ENCODE results near the gene IL17C.

DNA sequence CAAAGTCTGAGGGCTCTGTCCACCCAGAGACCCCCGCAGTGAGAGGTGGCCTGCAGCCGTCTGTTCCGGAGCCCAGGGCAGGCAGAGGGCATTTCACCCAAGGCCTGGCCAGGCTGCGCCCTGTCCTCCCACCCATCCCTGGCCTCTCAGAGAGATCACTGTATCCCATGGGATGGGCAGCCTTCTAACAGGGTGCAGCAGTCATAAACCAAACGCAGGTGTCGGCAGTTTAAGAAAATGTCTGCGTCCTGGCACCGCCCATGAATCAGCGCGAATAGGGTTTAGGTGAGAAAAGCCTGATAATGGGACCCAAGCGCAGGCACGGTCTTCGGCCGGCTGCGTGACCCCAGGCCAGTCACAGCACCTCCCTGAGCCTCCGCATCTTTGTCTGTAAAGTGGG, 7.1 kb downstream of the IL17C start:
- no peak for TF ChIP-seq FOS (IDR thresholded peaks at IDR 0.05; ENCODE audit: borderline replicate concordance, insufficient read depth, low read length)
- TF ChIP-seq, protein P1, sequence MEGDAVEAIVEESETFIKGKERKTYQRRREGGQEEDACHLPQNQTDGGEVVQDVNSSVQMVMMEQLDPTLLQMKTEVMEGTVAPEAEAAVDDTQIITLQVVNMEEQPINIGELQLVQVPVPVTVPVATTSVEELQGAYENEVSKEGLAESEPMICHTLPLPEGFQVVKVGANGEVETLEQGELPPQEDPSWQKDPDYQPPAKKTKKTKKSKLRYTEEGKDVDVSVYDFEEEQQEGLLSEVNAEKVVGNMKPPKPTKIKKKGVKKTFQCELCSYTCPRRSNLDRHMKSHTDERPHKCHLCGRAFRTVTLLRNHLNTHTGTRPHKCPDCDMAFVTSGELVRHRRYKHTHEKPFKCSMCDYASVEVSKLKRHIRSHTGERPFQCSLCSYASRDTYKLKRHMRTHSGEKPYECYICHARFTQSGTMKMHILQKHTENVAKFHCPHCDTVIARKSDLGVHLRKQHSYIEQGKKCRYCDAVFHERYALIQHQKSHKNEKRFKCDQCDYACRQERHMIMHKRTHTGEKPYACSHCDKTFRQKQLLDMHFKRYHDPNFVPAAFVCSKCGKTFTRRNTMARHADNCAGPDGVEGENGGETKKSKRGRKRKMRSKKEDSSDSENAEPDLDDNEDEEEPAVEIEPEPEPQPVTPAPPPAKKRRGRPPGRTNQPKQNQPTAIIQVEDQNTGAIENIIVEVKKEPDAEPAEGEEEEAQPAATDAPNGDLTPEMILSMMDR (IDR thresholded peaks at IDR 0.05; ENCODE audit: extremely low read depth in 1 of 2, insufficient read depth in 1 of 2, low read depth in 1 of 2, low read length in 2 of 2) = no peak
- TF ChIP-seq, protein P2, sequence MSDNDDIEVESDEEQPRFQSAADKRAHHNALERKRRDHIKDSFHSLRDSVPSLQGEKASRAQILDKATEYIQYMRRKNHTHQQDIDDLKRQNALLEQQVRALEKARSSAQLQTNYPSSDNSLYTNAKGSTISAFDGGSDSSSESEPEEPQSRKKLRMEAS (IDR thresholded peaks at IDR 0.05; ENCODE audit: insufficient read depth, insufficient read length) = no peak

Data from endothelial cell of umbilical vein (primary cell).